Adrenal gland (tissue), 5 donors: Measurements from ENCODE around the gene STX4.

Experiments
- POLR2A ChIP-seq, 2 donors: fragments of 450-650 bp; IDR thresholded peaks; one replicate each; pipeline ENCODE4 v1.6.1; 2017; ENCODE audit warnings: antibody characterized with exemption in 2 of 2, mild to moderate bottlenecking in 2 of 2, moderate library complexity in 1 of 2
- TF ChIP-seq, protein P1 (sequence below), 6 experiments: fragments of 450-650 bp in 4 of 6; fragments of 200-600 bp in 2 of 6; sonication (generic) in 1 of 6; IDR thresholded peaks; 1 replicate in 5 of 6; 2 replicates in 1 of 6; pipeline versions ENCODE4 v1.5.1 to v1.8.0; 2016 to 2021; ENCODE audit warnings: antibody characterized with exemption in 6 of 6, mild to moderate bottlenecking in 2 of 6, moderate library complexity in 1 of 6
- donor health status: DM: no; HTN: no; CAD: no.

- TF ChIP-seq, protein P1, sequence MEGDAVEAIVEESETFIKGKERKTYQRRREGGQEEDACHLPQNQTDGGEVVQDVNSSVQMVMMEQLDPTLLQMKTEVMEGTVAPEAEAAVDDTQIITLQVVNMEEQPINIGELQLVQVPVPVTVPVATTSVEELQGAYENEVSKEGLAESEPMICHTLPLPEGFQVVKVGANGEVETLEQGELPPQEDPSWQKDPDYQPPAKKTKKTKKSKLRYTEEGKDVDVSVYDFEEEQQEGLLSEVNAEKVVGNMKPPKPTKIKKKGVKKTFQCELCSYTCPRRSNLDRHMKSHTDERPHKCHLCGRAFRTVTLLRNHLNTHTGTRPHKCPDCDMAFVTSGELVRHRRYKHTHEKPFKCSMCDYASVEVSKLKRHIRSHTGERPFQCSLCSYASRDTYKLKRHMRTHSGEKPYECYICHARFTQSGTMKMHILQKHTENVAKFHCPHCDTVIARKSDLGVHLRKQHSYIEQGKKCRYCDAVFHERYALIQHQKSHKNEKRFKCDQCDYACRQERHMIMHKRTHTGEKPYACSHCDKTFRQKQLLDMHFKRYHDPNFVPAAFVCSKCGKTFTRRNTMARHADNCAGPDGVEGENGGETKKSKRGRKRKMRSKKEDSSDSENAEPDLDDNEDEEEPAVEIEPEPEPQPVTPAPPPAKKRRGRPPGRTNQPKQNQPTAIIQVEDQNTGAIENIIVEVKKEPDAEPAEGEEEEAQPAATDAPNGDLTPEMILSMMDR (IDR thresholded peaks at IDR 0.05), result no peak
- TF ChIP-seq POLR2A (IDR thresholded peaks at IDR 0.05), result no peak
These were observed 10.6 kb downstream of the STX4 start for GRCh38 chr16:31043898-31044481.
